Epidermal melanocyte (primary cell): ENCODE results near the gene SCN4B.

Source experiments
- DNase-seq: peaks from one replicate; pipeline ENCODE4 v3.0.0; 2011; ENCODE audit warnings: low spot score; ENCODE audit not compliant: insufficient read length

The SCN4B gene

DNA sequence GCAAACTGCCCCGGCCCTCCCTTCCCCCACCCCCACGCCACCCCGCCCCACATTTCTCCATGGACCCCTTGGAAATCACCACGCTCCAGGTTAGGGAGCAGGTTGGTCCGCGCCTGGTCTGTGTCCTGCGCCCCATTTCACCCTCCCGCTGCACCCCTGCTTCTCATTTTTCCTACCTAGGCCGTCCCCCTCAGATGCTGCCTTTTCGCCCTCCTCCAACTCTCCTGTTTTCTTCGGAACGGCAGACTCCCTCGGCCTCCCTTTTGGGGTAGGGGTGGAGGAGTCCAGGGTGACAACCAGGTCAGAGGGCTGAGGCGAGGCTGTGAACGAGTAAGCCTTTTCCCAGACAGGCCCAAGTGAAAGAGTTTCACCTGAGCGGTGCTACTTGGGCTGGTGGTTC lies 893 bp upstream of the SCN4B start:
- DNase-seq = no peak

DNA sequence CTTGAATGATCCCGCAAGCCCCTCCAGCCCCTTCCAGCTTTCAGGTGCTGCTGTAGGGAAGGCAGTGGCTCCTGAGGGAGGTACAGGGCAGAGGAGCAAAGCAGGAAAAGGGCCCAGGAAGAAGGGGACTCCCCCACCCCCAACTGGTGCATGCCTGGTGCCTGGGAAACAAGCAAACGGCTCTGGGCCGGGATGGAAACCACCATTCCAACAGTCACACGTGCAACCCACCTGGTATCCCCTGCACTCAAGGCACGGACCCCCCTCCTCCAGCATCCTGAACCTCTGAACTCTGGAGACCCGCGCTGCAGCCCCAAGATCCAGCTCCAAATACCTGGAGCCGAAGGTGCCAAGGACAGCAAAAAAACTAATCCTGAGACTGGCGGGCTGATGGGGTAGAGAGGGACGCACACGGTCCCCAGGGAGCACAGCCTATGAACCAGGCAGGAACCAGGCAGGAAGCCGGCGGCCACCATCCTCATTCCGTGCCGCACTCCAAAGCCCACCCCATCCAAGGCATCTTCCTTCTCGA lies 537 bp downstream of the SCN4B start:
- no peak for DNase-seq

DNA sequence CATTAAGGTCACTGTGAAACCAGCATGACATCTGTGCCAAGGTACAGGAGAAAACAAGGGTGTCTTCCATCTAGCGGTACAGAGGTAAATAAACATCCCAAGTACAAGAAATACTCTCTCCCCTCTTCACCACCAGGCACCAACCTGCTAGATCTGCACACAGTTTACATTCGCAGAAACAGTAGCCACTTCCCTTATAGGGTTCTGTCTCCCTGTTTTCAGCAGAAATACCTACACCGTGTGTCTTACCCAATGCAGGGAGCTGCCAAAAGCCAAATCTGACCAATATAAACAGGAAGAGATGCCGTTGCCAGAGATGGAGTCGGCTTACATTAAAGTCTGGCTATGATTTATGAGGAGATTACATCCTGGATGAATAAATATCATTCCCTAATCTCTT lies 1.2 kb downstream of the SCN4B start:
- no peak for DNase-seq

DNA sequence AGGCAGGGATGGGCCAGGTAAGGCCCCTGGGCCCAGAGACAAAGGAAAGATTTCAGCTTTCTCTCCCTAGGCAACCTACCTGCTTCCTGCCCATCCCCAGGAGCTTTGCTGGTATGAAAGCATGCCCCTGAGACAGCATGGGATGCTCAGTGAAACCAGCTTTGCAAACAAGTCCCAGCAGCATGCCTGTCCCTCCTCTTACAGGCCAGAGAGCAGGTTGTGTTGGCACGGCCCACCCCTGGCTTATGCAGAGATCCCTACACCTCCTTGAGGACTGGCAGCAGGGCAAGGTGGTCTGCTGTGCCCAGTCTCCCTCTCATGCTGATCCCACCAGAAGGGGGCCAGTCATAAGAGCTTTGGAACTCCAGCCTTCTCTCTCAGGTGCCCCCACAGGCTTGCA lies 3.1 kb downstream of the SCN4B start:
- no peak for DNase-seq

DNA sequence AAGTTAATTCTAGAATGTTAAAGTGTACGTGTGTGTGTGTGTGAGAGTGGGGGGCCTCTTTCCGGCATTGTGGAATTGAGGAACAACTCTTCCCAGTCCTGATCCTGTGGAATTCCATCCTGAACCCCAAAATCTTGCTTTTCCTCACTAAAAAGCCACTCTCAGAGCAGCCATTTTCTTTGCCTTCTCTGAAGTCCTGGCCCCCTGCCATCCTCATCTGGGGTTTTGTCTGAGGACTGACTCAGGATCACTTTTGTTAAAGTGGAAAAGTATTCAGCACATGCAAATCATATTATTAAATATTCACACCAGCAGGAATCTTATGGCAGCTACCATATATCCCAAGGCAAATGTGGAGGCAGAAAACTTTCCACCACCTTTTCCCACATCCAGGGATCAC lies 3.8 kb downstream of the SCN4B start:
- DNase-seq = no peak

- DNase-seq = no peak
These were observed 4.4 kb downstream of the SCN4B start for GRCh38 chr11:118148240-118148639.

GRCh38 chr11:118147502-118147901 lies 5.1 kb downstream of the SCN4B start:
- DNase-seq = no peak

GRCh38 chr11:118146554-118146953 lies 6.1 kb downstream of the SCN4B start:
- no peak for DNase-seq

- peak; percentile 95 for DNase-seq
These were observed 7.1 kb downstream of the SCN4B start for GRCh38 chr11:118145285-118146227.

DNA sequence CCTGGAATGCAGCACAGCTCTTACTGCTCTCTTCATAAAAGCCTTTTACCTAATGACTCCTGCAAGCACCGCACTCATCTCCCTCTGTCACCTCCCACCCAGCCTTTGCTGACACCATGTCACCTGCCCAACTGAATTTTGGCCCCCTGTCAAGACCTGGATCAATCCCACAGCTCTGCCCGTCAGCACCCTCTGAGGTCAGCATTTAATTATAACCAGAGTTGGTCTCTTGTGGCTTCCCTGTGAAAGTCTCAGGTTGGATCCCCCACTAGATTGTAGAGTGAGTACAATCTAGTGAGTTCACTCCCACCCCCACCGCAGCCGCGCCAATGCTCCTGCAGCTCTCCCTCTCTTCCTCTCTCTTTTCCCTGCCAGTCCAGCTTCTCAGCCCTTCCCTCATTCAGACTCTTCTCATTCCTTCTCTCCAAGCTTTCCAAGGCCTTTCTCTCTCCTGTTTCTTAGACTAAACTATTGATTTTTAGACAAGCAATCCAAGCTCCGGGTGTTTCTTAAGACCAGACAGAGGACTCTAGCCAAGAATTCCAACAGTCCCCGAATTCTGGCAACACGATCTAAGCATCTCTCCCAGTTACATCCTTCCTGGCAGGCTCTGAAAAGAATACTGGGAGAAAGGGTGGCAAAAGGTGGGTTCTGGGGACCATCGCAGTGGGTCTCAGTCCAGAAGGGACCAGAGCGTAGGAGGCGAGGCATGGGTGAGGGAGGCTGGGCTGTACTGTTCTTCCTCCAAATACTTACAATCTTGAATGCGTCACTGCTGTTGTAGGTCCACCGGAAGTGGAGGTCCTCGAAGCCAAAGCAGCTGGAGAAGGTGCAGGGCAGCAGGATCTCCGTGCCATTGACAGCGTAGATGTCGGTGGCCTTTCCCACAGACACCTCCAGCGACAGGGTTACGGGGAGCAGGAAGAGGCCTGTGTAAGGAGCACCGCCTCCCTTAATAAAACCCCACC lies 8.0 kb downstream of the SCN4B start:
- DNase-seq = no peak

GRCh38 chr11:118143661-118144185 lies 8.9 kb downstream of the SCN4B start:
- no peak for DNase-seq

- no peak for DNase-seq
These were observed 9.8 kb downstream of the SCN4B start for GRCh38 chr11:118142809-118143208.

DNA sequence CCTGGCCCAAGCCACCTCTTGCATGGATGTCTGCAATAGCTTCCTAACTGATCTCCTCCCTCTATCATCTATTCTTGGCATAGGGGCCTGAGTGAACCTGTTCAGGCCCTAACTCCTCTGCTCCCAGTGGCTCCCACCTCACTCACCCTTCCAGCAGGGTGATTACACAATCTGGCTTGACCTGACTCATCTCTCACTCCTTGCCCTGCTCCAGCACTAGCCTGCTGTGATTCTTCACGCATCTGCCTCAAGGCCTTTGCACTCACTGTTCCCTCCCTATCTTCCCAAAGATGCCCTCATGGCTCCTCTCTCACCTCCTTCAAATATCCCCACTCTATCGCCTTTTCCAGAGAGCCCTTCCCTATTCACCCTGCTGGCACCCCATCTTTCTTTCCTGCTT lies 10.5 kb downstream of the SCN4B start:
- no peak for DNase-seq

GRCh38 chr11:118139578-118139977 lies 13.0 kb downstream of the SCN4B start:
- no peak for DNase-seq

- DNase-seq = no peak
These were observed 13.7 kb downstream of the SCN4B start for GRCh38 chr11:118138839-118139420.

DNA sequence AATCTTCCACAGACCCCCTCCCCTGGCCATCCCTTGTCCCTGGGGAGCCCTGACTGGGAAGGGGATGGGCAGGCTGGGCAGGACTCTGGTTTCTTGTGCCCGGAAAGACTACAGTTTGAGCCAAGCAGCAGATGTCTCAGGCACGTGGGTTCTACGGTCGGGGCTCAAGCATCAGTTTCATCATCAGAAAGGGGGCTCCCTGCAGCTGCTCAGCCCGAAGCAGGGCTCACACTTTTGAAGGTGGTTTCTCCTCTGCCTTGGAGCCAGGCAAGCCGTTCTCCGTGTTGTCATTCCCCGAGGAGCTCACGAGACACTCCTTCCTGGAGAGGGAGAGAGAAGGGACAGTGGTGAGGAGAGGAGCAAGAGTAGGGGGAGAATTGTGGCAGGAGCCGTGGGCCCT lies 15.8 kb downstream of the SCN4B start:
- no peak for DNase-seq

DNA sequence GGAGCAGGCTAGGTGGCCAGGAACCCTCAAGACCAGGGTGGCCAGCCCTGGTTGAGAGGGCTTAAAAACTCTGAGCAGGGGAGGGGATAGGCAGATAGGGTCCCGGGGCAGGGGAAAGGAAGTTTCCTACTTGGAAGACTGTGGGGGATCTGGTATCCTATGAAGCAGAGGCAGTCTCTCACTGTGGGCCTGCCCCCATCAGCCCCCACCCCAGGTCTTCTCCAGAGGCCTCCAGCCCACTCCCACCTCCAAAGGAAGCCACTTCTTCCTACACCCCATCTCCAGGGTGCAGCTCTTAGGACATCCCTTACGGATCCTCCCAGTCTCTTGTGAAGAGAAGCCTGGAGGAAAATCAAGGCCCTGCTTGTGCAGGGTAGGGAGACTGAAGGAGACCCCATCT lies 16.3 kb downstream of the SCN4B start:
- no peak for DNase-seq

DNA sequence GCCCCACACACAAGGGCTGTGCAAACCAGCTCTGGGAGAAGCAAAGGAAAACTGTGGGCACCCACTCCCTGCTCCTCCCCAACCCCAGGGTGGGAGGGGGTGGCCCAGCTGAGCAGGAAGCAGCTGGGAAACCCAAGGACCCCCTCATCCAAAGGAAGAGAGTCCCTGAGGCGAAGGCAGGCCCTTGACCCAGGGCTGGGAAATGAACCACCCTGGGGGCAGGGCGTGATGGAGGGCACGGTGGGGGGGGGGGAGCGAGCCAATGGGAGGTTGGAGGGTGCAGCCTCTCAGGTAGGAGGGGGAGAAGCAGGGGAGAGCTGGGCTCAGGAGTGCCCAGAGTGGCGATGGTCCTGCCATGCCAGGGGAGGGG lies 16.8 kb downstream of the SCN4B start:
- DNase-seq = no peak

- no peak for DNase-seq
These were observed 17.4 kb downstream of the SCN4B start for GRCh38 chr11:118135051-118135795.

DNA sequence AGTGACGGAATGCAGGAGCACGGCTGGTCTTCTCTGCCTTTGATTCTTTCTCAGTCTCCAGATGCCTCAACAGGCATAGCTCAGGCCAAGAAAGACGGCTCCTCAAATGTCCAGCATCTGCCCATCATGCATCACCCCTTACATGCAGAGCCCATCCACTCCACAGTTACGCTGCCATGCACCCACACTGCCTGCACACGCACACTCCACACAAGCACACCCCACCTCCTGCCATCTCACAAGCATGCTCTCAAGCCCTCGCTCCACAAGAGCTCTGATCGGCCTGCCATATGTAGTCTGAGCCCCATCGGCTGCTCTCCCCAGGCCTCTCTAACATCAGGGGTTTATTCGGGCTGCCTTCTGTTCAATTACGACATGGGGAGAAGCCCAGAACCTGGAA lies 18.8 kb downstream of the SCN4B start:
- no peak for DNase-seq
